Aortic smooth muscle cell (primary cell): ENCODE measurements around the gene MRPS12. TPM values are rescaled to one million over a fixed set of nuclear protein-coding genes. Genes with fewer than 3 reads are reported as not detected.

ENCODE experiments used
- total RNA-seq: library from RNA; depleted of rRNA; stranded (reverse); fragments of >200 nt; gene quantifications from 2 replicates; pipeline ENCODE4 v1.2.3, GENCODE V29; 2014

Gene MRPS12
- 21.0 and 33.7 TPM in 2 replicates for total RNA-seq

DNA sequence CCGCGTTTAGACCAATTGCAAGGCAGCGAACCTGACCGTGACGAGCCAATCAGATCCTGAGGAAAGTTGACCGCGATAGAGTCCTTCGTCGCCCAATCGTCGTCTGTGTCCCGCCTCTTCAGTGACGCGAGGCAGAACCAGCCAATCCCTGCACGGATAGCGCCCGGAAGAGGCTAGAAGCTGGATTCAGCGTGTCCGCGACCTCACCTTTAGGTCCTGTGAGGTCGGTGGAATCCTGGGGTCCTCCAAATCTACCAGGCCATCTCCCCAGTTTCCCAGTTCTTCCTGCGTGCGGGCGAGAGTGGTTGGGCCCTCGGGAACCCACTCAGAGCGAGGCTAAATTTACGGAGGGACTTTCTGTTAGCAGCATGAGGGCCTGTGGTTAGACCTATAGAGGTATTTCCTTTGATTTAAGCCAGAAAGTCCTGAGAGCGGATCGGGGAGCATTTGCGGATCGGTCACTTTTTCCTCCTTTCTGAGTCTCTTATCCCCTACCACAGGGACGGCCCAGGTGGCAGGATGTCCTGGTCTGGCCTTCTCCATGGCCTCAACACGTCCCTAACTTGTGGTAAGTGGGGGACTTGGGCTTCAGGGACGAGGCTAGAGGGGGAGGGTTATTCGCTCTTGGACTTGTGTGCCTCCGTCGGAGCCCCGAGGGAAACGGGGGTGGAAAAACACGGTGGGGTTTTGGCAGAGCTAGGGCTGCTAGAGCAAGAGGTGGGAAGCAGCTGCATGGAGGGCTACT lies at the start of gene MRPS12:
Gene MRPS12 (plus strand): TSS at position 169 of the 745 bp plus-strand sequence. CDS start 351 bp downstream, at position 520.

GRCh38 chr19:38899447-38900201 lies 31.1 kb upstream of the MRPS12 start, which contains the start of the genes NFKBIB and SIRT2:
TSS of gene NFKBIB (plus strand) at chr19:38899969. CDS start at chr19:38900033, 64 bp downstream.
TSS of gene SIRT2 (minus strand) at chr19:38899618. CDS start at chr19:38899521, 97 bp downstream.

GRCh38 chr19:38929929-38930775 lies 592 bp upstream of the MRPS12 start, which contains the start of gene SARS2:
TSS of gene SARS2 (minus strand) at chr19:38930763. CDS start at chr19:38930736, 27 bp downstream.

DNA sequence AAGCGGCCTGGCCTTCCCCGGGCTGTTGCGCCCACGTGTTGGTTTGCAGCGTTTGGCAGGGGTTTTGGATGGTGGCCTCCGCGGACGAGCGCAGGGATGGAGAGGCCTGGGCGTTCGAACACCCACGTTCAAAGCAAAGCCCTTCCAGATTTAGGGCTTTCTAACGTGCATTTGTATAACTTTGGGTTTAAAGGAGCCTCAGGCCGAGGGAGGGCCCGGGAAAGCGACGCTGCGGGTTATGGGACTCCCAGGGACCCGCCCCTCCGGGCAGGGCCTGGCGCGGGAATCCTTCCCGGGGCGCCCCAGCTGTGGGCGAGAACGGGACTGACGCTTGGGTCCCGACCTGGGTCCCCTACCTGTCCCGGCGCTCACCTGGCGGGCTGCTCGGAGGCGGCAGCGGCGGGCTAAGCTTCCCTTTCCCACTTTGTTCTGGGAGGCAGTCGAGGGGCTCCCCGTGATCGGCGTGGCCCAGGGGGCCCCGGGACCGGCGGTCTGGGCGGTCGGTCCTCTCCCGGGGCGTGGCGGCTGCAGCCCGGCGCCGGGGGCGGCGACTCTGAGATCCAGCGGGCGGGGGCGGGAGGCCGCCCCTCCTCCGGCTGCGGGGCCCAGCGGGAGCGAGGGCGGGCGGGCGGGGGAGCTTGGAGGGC lies 44.6 kb downstream of the MRPS12 start, which contains the start of gene FBXO17:
Gene FBXO17 (minus strand): TSS at position 529 of the 647 bp plus-strand sequence. CDS start 25,423 bp downstream, outside the sequence.

Other genes starting within 250 kb of the MRPS12 start
- not detected in 2 replicates for gene CAPN12, start 186.5 kb upstream of the MRPS12 start, total RNA-seq
- gene LGALS7, start 157.4 kb upstream of the MRPS12 start, total RNA-seq = 0.50 TPM in 1 of 2 replicates, not detected in the other
- not detected in 2 replicates for gene LGALS7B, start 141.7 kb upstream of the MRPS12 start, total RNA-seq
- not detected in 2 replicates for gene LGALS4, start 118.0 kb upstream of the MRPS12 start, total RNA-seq
- gene ECH1, start 99.2 kb upstream of the MRPS12 start, total RNA-seq = 9.8 and 10.0 TPM in 2 replicates
- 215 and 236 TPM in 2 replicates for gene HNRNPL, start 81.0 kb upstream of the MRPS12 start, total RNA-seq
- 0.66 and 0.68 TPM in 2 replicates for gene RINL, start 52.7 kb upstream of the MRPS12 start, total RNA-seq
- gene SIRT2, start 31.3 kb upstream of the MRPS12 start, total RNA-seq = 40.4 and 50.4 TPM in 2 replicates
- 8.0 and 13.3 TPM in 2 replicates for gene NFKBIB, start 31.0 kb upstream of the MRPS12 start, total RNA-seq
- not detected in 2 replicates for gene CCER2, start 18.8 kb upstream of the MRPS12 start, total RNA-seq
- gene SARS2, start 181 bp upstream of the MRPS12 start, total RNA-seq = 7.8 and 8.2 TPM in 2 replicates
- 11.0 and 15.3 TPM in 2 replicates for gene FBXO17, start 44.8 kb downstream of the MRPS12 start, total RNA-seq
- gene FBXO27, start 101.6 kb downstream of the MRPS12 start, total RNA-seq = 1.2 and 1.8 TPM in 2 replicates
- 0.12 TPM in 1 of 2 replicates, not detected in the other for gene ACP7, start 153.4 kb downstream of the MRPS12 start, total RNA-seq
- gene PAK4, start 194.8 kb downstream of the MRPS12 start, total RNA-seq = 3.7 and 4.7 TPM in 2 replicates